GM12892 (cell line): Measurements from ENCODE around the gene EEA1.

Experiments
- POLR2A ChIP-seq: IDR thresholded peaks from 2 replicates; pipeline ENCODE4 v1.6.1; 2011; ENCODE audit warnings: low read depth, low read length, control low read depth
- POLR2AphosphoS5 ChIP-seq: IDR thresholded peaks from 2 replicates; pipeline ENCODE4 v1.6.1; 2011; ENCODE audit warnings: low read depth, low read length, control low read depth
- TAF1 ChIP-seq: IDR thresholded peaks from 2 replicates; pipeline ENCODE4 v1.6.1; 2011; ENCODE audit warnings: low read depth, mild to moderate bottlenecking, control low read depth, low read length, borderline replicate concordance

DNA sequence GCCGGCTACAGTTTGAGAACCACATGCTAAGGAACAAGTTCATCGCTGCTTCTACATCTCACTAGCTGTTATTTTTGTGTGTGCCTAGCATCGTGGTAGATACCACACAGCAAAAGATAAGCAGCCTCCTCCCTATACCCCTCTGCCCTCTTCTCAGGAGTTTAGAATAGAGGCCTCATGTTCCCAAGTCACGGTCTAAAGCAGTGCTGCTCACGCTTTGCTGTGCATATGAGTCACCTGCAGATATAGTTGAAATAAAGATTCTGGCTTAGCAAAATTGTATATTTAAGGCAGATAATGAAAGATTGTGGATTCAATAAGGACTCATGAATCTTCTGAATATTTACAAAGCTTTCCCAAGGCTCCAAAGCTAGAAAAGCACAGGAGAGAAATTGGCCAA is 198.3 kb downstream of the EEA1 start:
- TF ChIP-seq POLR2A (no peak), POLR2AphosphoS5 (no peak), TAF1 (no peak)
